K562 (cell line): ENCODE measurements around the gene HEXD.

Source experiments
- EP300 ChIP-seq: IDR thresholded peaks from 2 replicates; pipeline ENCODE4 v1.6.1; 2012; ENCODE audit warnings: low read length, improper control_type of control experiment
- EZH2 ChIP-seq: IDR thresholded peaks from 2 replicates; pipeline ENCODE4 v1.6.1; 2012; ENCODE audit warnings: low read depth, mild to moderate bottlenecking, inconsistent platforms, low read length, borderline replicate concordance
- MAFK ChIP-seq: IDR thresholded peaks from 2 replicates; pipeline ENCODE4 v1.6.1; 2011; ENCODE audit warnings: low read length, improper control_type of control experiment
- NFYB ChIP-seq: IDR thresholded peaks from 2 replicates; pipeline ENCODE4 v1.6.1; 2011; ENCODE audit warnings: mild to moderate bottlenecking, moderate library complexity; ENCODE audit not compliant: insufficient read length; ENCODE audit errors: extremely low read depth
- POLR2A ChIP-seq: fragments of 450-650 bp; conservative IDR thresholded peaks from 2 replicates; pipeline ENCODE4 v1.6.1; 2016
- RAD21 ChIP-seq, 2 experiments: fragments of 250-450 bp in 1 of 2; fragments of 450-650 bp in 1 of 2; sonication (Bioruptor Pico) in 1 of 2; formaldehyde crosslinking in 1 of 2; IDR thresholded peaks in 1 of 2; conservative IDR thresholded peaks in 1 of 2; 2 replicates each; pipeline versions ENCODE4 v1.4.0 to v1.8.0; 2020 to 2022; ENCODE audit warnings: mild to moderate bottlenecking in 2 of 2, moderate library complexity in 1 of 2
- SIRT6 ChIP-seq: IDR thresholded peaks from one replicate; pipeline ENCODE4 v1.6.1; 2012; ENCODE audit warnings: low read depth, mild to moderate bottlenecking, control low read depth, inconsistent platforms, low read length, moderate library complexity

- TF ChIP-seq RAD21 (CRISPR knock-in tag; conservative IDR thresholded peaks at IDR 0.05 in 1 of 2, IDR thresholded peaks at IDR 0.05 in 1 of 2) (no peak), EP300 (no peak), MAFK (no peak), POLR2A (no peak), EZH2 (no peak), NFYB (no peak), SIRT6 (no peak)
These were observed 28.8 kb upstream of the HEXD start for GRCh38 chr17:82389379-82389778.
